ENCODE results near the gene PARPBP.

GRCh38 chr12:102120886-102121285 lies 903 bp downstream of the PARPBP start:
- no peak for TF ChIP-seq CTCF (IDR thresholded peaks at IDR 0.05)
- no peak for TF ChIP-seq EZH2 (IDR thresholded peaks at IDR 0.05; ENCODE audit: borderline replicate concordance, insufficient read depth, low read depth, low read length, poor library complexity, severe bottlenecking)

All from B cell (primary cell).